Measurements from ENCODE around the gene E4F1. TPM values are rescaled to one million over a fixed set of nuclear protein-coding genes. Genes with fewer than 3 reads are reported as not detected.

The E4F1 gene
- total and polyA plus RNA-seq, 2 experiments from 2014 or later = 13.5 to 32.7 TPM

DNA sequence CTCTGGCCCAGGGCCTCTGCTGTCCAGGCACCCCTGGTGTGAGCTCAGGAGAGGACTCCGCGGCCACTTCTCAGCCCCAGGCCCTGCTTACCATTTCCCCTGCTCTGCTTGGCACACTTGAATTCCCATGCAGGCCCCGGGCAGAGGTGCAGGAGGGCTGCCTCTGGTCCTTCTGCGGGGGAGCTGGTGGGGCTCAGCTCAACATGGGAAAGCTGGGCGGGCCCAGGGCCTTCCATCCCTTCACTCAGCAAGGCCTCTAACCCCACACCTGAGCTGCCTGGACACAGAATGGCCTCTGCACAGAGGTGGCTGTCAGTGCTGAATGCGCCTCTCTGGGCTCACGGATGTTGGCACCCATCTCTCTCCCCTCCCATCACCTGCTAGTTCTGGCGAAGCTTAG, 57.1 kb downstream of the E4F1 start:
- Histone ChIP-seq H3K79me2 (ENCODE audit: insufficient read depth) (no peaks in the 10 kb centered on the region), H3K4me2 (ENCODE audit: unreplicated experiment) (no peak overlapping the region), H3K9ac (no peak overlapping the region), H3K4me1 (ENCODE audit: insufficient read depth) (no peaks in the 10 kb centered on the region), H3K27ac (no peak overlapping the region), H3K36me3 (ENCODE audit: low read depth) (no peaks in the 10 kb centered on the region), H3F3A (ENCODE audit: insufficient read depth) (no peaks in the 10 kb centered on the region), H4K20me1 (ENCODE audit: insufficient read depth) (no peaks in the 10 kb centered on the region), H3K27me3 (replicated peaks; ENCODE audit: insufficient read depth) (no peaks in the 10 kb centered on the region), H3K9me2 (ENCODE audit: insufficient read depth) (no peaks in the 10 kb centered on the region), H3K4me3 (no peak overlapping the region), H2AFZ (no peak overlapping the region), H3K9me3 (ENCODE audit: low read depth) (no peaks in the 10 kb centered on the region)
- TF ChIP-seq EZH2phosphoT487 (IDR thresholded peaks at IDR 0.05; ENCODE audit: insufficient read depth, low read depth) = no peak
- TF ChIP-seq EZH2 (IDR thresholded peaks at IDR 0.05; ENCODE audit: insufficient read depth, poor library complexity, severe bottlenecking) = no peak
- WGBS, 2 experiments (ENCODE audit: low coverage in 1 of 2, low lambda C conversion rate in 2 of 2, missing lambda C conversion rate in 2 of 2) = 83 to 90% methylated on average over 6 to 8 of the region's 8 CpGs
- in situ Hi-C loops (cut with MboI) = no loop called here
- DNase-seq = no peak

DNA sequence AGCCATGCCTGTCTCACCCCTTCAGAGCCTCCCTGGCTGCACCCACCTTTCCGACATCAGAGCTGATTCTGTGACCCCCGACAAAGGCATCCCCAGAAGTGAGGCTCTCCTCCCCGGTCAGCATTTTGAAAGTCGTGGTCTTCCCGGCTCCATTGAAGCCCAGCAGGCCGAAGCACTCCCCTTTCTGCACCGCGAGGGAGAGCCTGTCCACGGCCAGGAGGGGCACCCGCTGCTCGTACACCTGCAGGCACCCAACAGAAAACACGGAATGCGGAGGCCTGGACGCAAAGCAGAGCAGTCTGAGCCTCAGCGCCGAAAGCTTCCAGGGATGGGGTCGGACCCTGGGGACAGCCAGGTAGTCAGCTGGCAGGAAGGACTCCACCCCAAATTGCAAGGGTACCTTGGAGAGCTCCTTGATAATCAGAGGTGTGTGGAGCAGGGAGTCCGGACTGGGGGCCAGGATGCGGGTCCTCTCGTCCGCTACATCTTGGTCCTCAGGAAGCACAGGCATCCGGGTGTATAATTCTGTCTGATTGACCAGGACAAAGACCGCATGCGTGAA, 57.7 kb downstream of the E4F1 start:
- Histone ChIP-seq H3K4me1 (ENCODE audit: insufficient read depth) (no peaks in the 10 kb centered on the region), H3K27ac (no peak overlapping the region), H4K20me1 (ENCODE audit: insufficient read depth) (no peaks in the 10 kb centered on the region), H3K9me3 (ENCODE audit: low read depth) (no peaks in the 10 kb centered on the region), H2AFZ (no peak overlapping the region), H3K27me3 (replicated peaks; ENCODE audit: insufficient read depth) (no peaks in the 10 kb centered on the region), H3K36me3 (ENCODE audit: low read depth) (no peaks in the 10 kb centered on the region), H3K4me2 (ENCODE audit: unreplicated experiment) (no peak overlapping the region), H3K9ac (no peak overlapping the region), H3F3A (ENCODE audit: insufficient read depth) (no peaks in the 10 kb centered on the region), H3K79me2 (ENCODE audit: insufficient read depth) (no peaks in the 10 kb centered on the region), H3K4me3 (no peak overlapping the region), H3K9me2 (ENCODE audit: insufficient read depth) (no peaks in the 10 kb centered on the region)
- TF ChIP-seq EZH2phosphoT487 (IDR thresholded peaks at IDR 0.05; ENCODE audit: insufficient read depth, low read depth) = no peak
- TF ChIP-seq EZH2 (IDR thresholded peaks at IDR 0.05; ENCODE audit: insufficient read depth, poor library complexity, severe bottlenecking) = no peak
- in situ Hi-C loops (cut with MboI) = no loop called here
- WGBS, 2 experiments (ENCODE audit: low coverage in 1 of 2, low lambda C conversion rate in 2 of 2, missing lambda C conversion rate in 2 of 2) = 75 to 76% methylated on average over 24 of the region's 24 CpGs
- DNase-seq = no peak

DNA sequence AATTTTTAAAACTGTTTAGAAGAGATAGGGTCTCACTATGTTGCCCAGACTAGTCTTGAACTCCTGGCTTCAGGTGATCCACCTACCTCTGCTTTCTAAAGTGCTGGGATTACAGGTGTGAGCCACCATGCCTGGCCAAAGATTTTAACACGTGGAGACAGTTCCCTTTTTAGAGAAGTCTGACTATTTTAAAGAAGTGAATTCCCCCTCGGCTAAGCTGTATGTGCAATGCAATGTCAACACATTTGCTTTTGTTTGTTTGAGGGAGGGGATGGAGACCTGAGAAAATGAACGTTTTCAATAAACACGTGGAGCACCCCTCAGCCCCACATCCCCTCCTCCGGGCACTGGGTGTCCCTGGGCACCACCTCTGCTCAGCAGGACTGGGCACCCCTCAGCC, 58.9 kb downstream of the E4F1 start:
- H3F3A ChIP-seq (ENCODE audit: insufficient read depth) = no peaks in the 10 kb centered on the region
- H3K4me3 ChIP-seq = no peak overlapping the region
- H3K27ac ChIP-seq = no peak overlapping the region
- no peak overlapping the region for H3K4me2 ChIP-seq (ENCODE audit: unreplicated experiment)
- H3K4me1 ChIP-seq (ENCODE audit: insufficient read depth) = no peaks in the 10 kb centered on the region
- H2AFZ ChIP-seq = no peak overlapping the region
- H3K27me3 ChIP-seq (replicated peaks; ENCODE audit: insufficient read depth) = no peaks in the 10 kb centered on the region
- DNase-seq = no peak
- H3K36me3 ChIP-seq (ENCODE audit: low read depth) = no peaks in the 10 kb centered on the region
- no peaks in the 10 kb centered on the region for H3K9me2 ChIP-seq (ENCODE audit: insufficient read depth)
- no peaks in the 10 kb centered on the region for H4K20me1 ChIP-seq (ENCODE audit: insufficient read depth)
- H3K9ac ChIP-seq = no peak overlapping the region
- 52 to 53% methylated on average over 5 of the region's 5 CpGs for WGBS, 2 experiments (ENCODE audit: low coverage in 1 of 2, low lambda C conversion rate in 2 of 2, missing lambda C conversion rate in 2 of 2)
- TF ChIP-seq EZH2 (IDR thresholded peaks at IDR 0.05; ENCODE audit: insufficient read depth, poor library complexity, severe bottlenecking) (no peak), EZH2phosphoT487 (IDR thresholded peaks at IDR 0.05; ENCODE audit: insufficient read depth, low read depth) (no peak)
- no peaks in the 10 kb centered on the region for H3K9me3 ChIP-seq (ENCODE audit: low read depth)
- in situ Hi-C loops (cut with MboI) = no loop called here
- H3K79me2 ChIP-seq (ENCODE audit: insufficient read depth) = no peaks in the 10 kb centered on the region

DNA sequence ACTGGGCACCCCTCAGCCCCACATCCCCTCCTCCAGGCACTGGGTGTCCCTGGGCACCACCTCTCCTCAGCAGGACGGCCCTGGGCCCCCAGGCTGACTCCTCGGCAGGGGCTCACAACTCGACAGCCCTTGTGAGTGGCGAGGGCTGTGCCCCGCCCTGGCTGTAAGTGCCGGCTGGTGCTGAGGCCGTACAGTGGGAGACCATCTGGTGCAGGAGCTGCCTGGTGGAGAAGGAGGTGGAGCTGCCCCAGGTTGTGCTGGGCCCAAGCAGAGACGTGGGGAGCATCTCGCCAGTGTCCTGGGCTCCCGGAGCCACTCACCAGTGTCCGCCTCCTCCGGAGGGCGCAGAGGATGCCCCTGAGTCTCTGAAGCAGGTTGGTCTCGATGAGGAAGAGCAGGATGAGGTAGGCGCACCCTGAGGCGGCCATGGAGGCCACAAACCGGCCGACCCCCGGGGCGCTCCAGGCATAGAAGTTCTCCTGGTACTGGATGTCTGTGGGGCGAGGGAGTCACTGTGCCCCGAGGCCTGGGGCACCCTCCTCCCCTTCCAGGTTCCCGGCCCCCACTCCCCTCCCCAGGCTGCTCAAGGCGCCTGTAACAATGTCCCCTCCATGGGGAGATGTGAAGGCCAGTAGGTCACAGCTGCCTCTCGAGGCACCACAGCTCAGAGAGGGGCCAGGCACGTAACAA, 59.6 kb downstream of the E4F1 start:
- no peak for DNase-seq
- H3K36me3 ChIP-seq (ENCODE audit: low read depth) = no peaks in the 10 kb centered on the region
- H2AFZ ChIP-seq = no peak overlapping the region
- no peak overlapping the region for H3K4me3 ChIP-seq
- H3K9me2 ChIP-seq (ENCODE audit: insufficient read depth) = no peaks in the 10 kb centered on the region
- no peaks in the 10 kb centered on the region for H3K79me2 ChIP-seq (ENCODE audit: insufficient read depth)
- no peak for TF ChIP-seq EZH2 (IDR thresholded peaks at IDR 0.05; ENCODE audit: insufficient read depth, poor library complexity, severe bottlenecking)
- no peak for TF ChIP-seq EZH2phosphoT487 (IDR thresholded peaks at IDR 0.05; ENCODE audit: insufficient read depth, low read depth)
- no peak overlapping the region for H3K9ac ChIP-seq
- H3F3A ChIP-seq (ENCODE audit: insufficient read depth) = no peaks in the 10 kb centered on the region
- no peaks in the 10 kb centered on the region for H4K20me1 ChIP-seq (ENCODE audit: insufficient read depth)
- H3K27me3 ChIP-seq (replicated peaks; ENCODE audit: insufficient read depth) = no peaks in the 10 kb centered on the region
- no peak overlapping the region for H3K27ac ChIP-seq
- 76 to 77% methylated on average over 19 to 26 of the region's 26 CpGs for WGBS, 2 experiments (ENCODE audit: low coverage in 1 of 2, low lambda C conversion rate in 2 of 2, missing lambda C conversion rate in 2 of 2)
- H3K4me1 ChIP-seq (ENCODE audit: insufficient read depth) = no peaks in the 10 kb centered on the region
- in situ Hi-C loops (cut with MboI) = no loop called here
- H3K9me3 ChIP-seq (ENCODE audit: low read depth) = no peaks in the 10 kb centered on the region
- H3K4me2 ChIP-seq (ENCODE audit: unreplicated experiment) = no peak overlapping the region
